PC-3 (cell line): ENCODE results near the gene LCAT. TPM values are rescaled to one million over a fixed set of nuclear protein-coding genes. Genes with fewer than 3 reads are reported as not detected.

Experiments used
- ATAC-seq: fragments of 200-7000 bp; cut with Tn5 transposase; 2 replicates; pipeline ENCODE4 v1.9.1; 2020; ENCODE audit warnings: mild to moderate bottlenecking, moderate library complexity
- BruUV-seq: library from RNA; stranded (reverse); fragments of 400-500 nt; replicated peaks from 2 replicates; lab custom pipeline; 2021; lab: Mats Ljungman, UMichigan
- CTCF ChIA-PET: fragments of 300-600 bp; sonication (Branson Sonifier 250); formaldehyde crosslinking; loops from one replicate; lab custom pipeline; 2022; ENCODE audit warnings: antibody characterized with exemption; lab: Charles Lee
- POLR2A ChIA-PET: fragments of 300-600 bp; sonication (Branson Sonifier 250); formaldehyde crosslinking; loops from one replicate; lab custom pipeline; 2022; ENCODE audit warnings: antibody characterized with exemption; ENCODE audit not compliant: unreplicated experiment; lab: Charles Lee
- DNase-seq: peaks from one replicate; pipeline ENCODE4 v3.0.0-alpha.2; 2015
- H2AFZ ChIP-seq: fragments of 300-600 bp; sonication (generic); 2 replicates; pipeline ENCODE4 v1.6.0; 2016; ENCODE audit warnings: antibody characterized with exemption, low read length
- H3F3A ChIP-seq: fragments of 300-600 bp; sonication (generic); one replicate; pipeline ENCODE4 v1.6.0; 2017; ENCODE audit warnings: antibody characterized with exemption, low read length, control low read depth, mild to moderate bottlenecking; ENCODE audit not compliant: unreplicated experiment
- H3K27ac ChIP-seq: fragments of 300-600 bp; sonication (generic); 2 replicates; pipeline ENCODE4 v1.5.1; 2016; ENCODE audit warnings: mild to moderate bottlenecking, low read length
- H3K27me3 ChIP-seq: fragments of 300-600 bp; sonication (generic); 2 replicates; pipeline ENCODE4 v1.6.1; 2016; ENCODE audit warnings: low read length, mixed read lengths
- H3K36me3 ChIP-seq: fragments of 300-600 bp; sonication (generic); 2 replicates; pipeline ENCODE4 v1.6.1; 2016; ENCODE audit warnings: low read depth, mixed run types, low read length, mixed read lengths
- H3K4me1 ChIP-seq: fragments of 300-600 bp; sonication (generic); 2 replicates; pipeline ENCODE4 v1.5.1; 2016; ENCODE audit warnings: low read length; ENCODE audit not compliant: insufficient read depth
- H3K4me2 ChIP-seq: fragments of 300-600 bp; sonication (generic); 2 replicates; pipeline ENCODE4 v1.6.0; 2016; ENCODE audit warnings: low read length
- H3K4me3 ChIP-seq: fragments of 300-600 bp; sonication (generic); 2 replicates; pipeline ENCODE4 v1.5.1; 2016; ENCODE audit warnings: mild to moderate bottlenecking, low read length, mixed read lengths
- H3K79me2 ChIP-seq: fragments of 300-600 bp; sonication (generic); 2 replicates; pipeline ENCODE4 v1.6.1; 2017; ENCODE audit warnings: low read length, mixed read lengths
- H3K9ac ChIP-seq: fragments of 300-600 bp; sonication (generic); 2 replicates; pipeline ENCODE4 v1.6.0; 2016; ENCODE audit warnings: mild to moderate bottlenecking, low read length
- H3K9me2 ChIP-seq: fragments of 300-600 bp; sonication (generic); replicated peaks from 2 replicates; pipeline ENCODE4 v1.6.1; 2016; ENCODE audit warnings: mixed run types, low read length, mixed read lengths
- H3K9me3 ChIP-seq: fragments of 300-600 bp; sonication (generic); 2 replicates; pipeline ENCODE4 v1.6.1; 2016; ENCODE audit warnings: low read length, mixed read lengths
- H4K20me1 ChIP-seq: fragments of 300-600 bp; sonication (generic); 2 replicates; pipeline ENCODE4 v1.6.1; 2016; ENCODE audit warnings: low read length, mixed read lengths
- CTCF ChIP-seq: fragments of 300-600 bp; sonication (generic); conservative IDR thresholded peaks from 2 replicates; pipeline ENCODE4 v1.5.1; 2017; ENCODE audit warnings: antibody characterized with exemption, low read depth, mild to moderate bottlenecking, low read length
- EZH2 ChIP-seq: fragments of 300-600 bp; sonication (generic); IDR thresholded peaks from one replicate; pipeline ENCODE4 v1.6.1; 2017; ENCODE audit warnings: antibody characterized with exemption, mild to moderate bottlenecking, low read length; ENCODE audit not compliant: unreplicated experiment
- EZH2phosphoT487 ChIP-seq: fragments of 300-600 bp; sonication (generic); IDR thresholded peaks from 2 replicates; pipeline ENCODE4 v1.6.1; 2018; ENCODE audit warnings: mild to moderate bottlenecking, antibody characterized with exemption, low read length, borderline replicate concordance
- intact Hi-C: fragments of 100-400 bp; cut with micrococcal nuclease; formaldehyde crosslinking; loops from 2 replicates; pipeline ENCODE4 v1.9.0; 2023
- total RNA-seq: library from RNA; depleted of rRNA; stranded (reverse); fragments of >200 nt; gene quantifications from 2 replicates; pipeline ENCODE4 v1.2.3, GENCODE V29; 2014

The LCAT gene
- total RNA-seq, 1 experiment from 2014 or later, result 3.2 TPM

GRCh38 chr16:67897231-67897630 lies 46.7 kb downstream of the LCAT start:
- Histone ChIP-seq H3K36me3 (no peaks in the 10 kb centered on the region), H4K20me1 (no peaks in the 10 kb centered on the region), H3K4me2 (no peak overlapping the region), H3K79me2 (peaks cover 45% of the 10 kb centered on the region), H3K9me2 (no peaks in the 10 kb centered on the region), H3K27me3 (no peaks in the 10 kb centered on the region), H3F3A (no peaks in the 10 kb centered on the region), H2AFZ (no peak overlapping the region), H3K9ac (no peak overlapping the region), H3K27ac (no peak overlapping the region), H3K4me3 (no peak overlapping the region), H3K4me1 (peaks cover 12% of the 10 kb centered on the region), H3K9me3 (no peaks in the 10 kb centered on the region)
- TF ChIP-seq EZH2 (no peak), EZH2phosphoT487 (no peak), CTCF (no peak)
- DNase-seq, result no peak
- POLR2A ChIA-PET, result interaction anchor here (0.7 kb wide), 1 partner anchor 845 kb away, joined by 5 read pairs; no protein-coding TSS in a partner anchor
- ATAC-seq, result no peak
- no TSS peak for BruUV-seq
- intact Hi-C loops, result no loop called here
- CTCF ChIA-PET, result no interaction called here

GRCh38 chr16:67893743-67894399 lies 50.0 kb downstream of the LCAT start:
- intact Hi-C loops, result no loop called here
- Histone ChIP-seq H3K79me2 (peaks cover 45% of the 10 kb centered on the region), H3F3A (no peaks in the 10 kb centered on the region), H3K4me1 (peaks cover 13% of the 10 kb centered on the region), H3K4me2 (peak overlapping the region; percentile 88), H3K9ac (peak overlapping the region; percentile 95), H3K27ac (peak overlapping the region; percentile 39; the same call in 1 of the 2 replicates), H3K9me2 (no peaks in the 10 kb centered on the region), H4K20me1 (no peaks in the 10 kb centered on the region), H3K9me3 (no peaks in the 10 kb centered on the region), H2AFZ (peak overlapping the region; percentile 43; the same call in 1 of the 2 replicates), H3K27me3 (no peaks in the 10 kb centered on the region), H3K4me3 (peak overlapping the region; percentile 92), H3K36me3 (no peaks in the 10 kb centered on the region)
- ATAC-seq (no peak), DNase-seq (no peak)
- TSS peak; percentile 53 for BruUV-seq
- no peak for TF ChIP-seq EZH2phosphoT487
- ChIA-PET CTCF (no interaction called here), POLR2A (no interaction called here)

- no TSS peak for BruUV-seq
- TF ChIP-seq EZH2phosphoT487, result no peak
- TF ChIP-seq EZH2, result no peak
- TF ChIP-seq CTCF, result no peak
- H3K79me2 ChIP-seq, result peaks cover 45% of the 10 kb centered on the region
- H3K9me3 ChIP-seq, result no peaks in the 10 kb centered on the region
- H3K4me1 ChIP-seq, result peaks cover 13% of the 10 kb centered on the region
- H2AFZ ChIP-seq, result peak within 1 kb of the TSS; percentile 74
- intact Hi-C loops, result no loop called here
- no peaks in the 10 kb centered on the region for H3K36me3 ChIP-seq
- no peaks in the 10 kb centered on the region for H4K20me1 ChIP-seq
- ChIA-PET CTCF (interaction anchor here (0.6 kb wide), 1 partner anchor 10 kb away, joined by 6 read pairs; no protein-coding TSS in a partner anchor), POLR2A (interaction anchor here (0.6 kb wide), 2 partner anchors 33 to 44 kb away, joined by 3 to 4 read pairs; no protein-coding TSS in a partner anchor)
- H3K9ac ChIP-seq, result peak within 1 kb of the TSS; percentile 95
- peak within 1 kb of the TSS; percentile 92 for H3K4me3 ChIP-seq
- H3F3A ChIP-seq, result no peaks in the 10 kb centered on the region
- H3K27me3 ChIP-seq, result no peaks in the 10 kb centered on the region
- peak within 1 kb of the TSS; percentile 88 for H3K4me2 ChIP-seq
- ATAC-seq (peak; percentile 98), DNase-seq (peak; percentile 92)
- peak within 1 kb of the TSS; percentile 39; the same call in 1 of the 2 replicates for H3K27ac ChIP-seq
- no peaks in the 10 kb centered on the region for H3K9me2 ChIP-seq
These were observed 50.8 kb downstream of the LCAT start, which contains the start of gene PSKH1 for GRCh38 chr16:67892899-67893742. Gene PSKH1, plus strand, starts transcription at chr16:67893254. Its CDS starts 15,496 bp downstream, at chr16:67908750.
